CD4-positive, alpha-beta T cell treated with Interleukin-21 for 1 hour (primary cell): Measurements from ENCODE around the gene CDT1.
"Not testable (repeated sequence)": the region's sequence is repeated elsewhere in the genome, so short reads cannot be mapped to it uniquely, and the experiment has no call there.

ENCODE experiments used
- DNase-seq: peaks from one replicate; pipeline ENCODE4 v3.0.0-alpha.2; 2020

CDT1 gene

GRCh38 chr16:88769617-88770460 lies 33.8 kb upstream of the CDT1 start:
- no peak for DNase-seq

- peak; percentile 28 for DNase-seq
These were observed 32.9 kb upstream of the CDT1 start for GRCh38 chr16:88770461-88771293.

GRCh38 chr16:88771294-88771772 lies 32.3 kb upstream of the CDT1 start:
- no peak for DNase-seq

- not testable (repeated sequence) for DNase-seq
These were observed 31.8 kb upstream of the CDT1 start for GRCh38 chr16:88771781-88772180.

- DNase-seq, result no peak
These were observed 30.4 kb upstream of the CDT1 start for GRCh38 chr16:88772871-88773811.

GRCh38 chr16:88773812-88774291 lies 29.7 kb upstream of the CDT1 start:
- no peak for DNase-seq

- DNase-seq, result no peak
These were observed 28.8 kb upstream of the CDT1 start for GRCh38 chr16:88774544-88775393.

GRCh38 chr16:88775825-88776224 lies 27.8 kb upstream of the CDT1 start:
- no peak for DNase-seq

GRCh38 chr16:88777471-88778270 lies 25.9 kb upstream of the CDT1 start:
- DNase-seq, result no peak

GRCh38 chr16:88778271-88778525 lies 25.4 kb upstream of the CDT1 start:
- no peak for DNase-seq

- no peak for DNase-seq
These were observed 25.0 kb upstream of the CDT1 start for GRCh38 chr16:88778541-88779065.

- no peak for DNase-seq
These were observed 24.0 kb upstream of the CDT1 start for GRCh38 chr16:88779406-88780141.

- no peak for DNase-seq
These were observed 23.2 kb upstream of the CDT1 start for GRCh38 chr16:88780142-88781062.

- peak; percentile 75 for DNase-seq
These were observed 22.2 kb upstream of the CDT1 start for GRCh38 chr16:88781140-88782077.

- DNase-seq, result no peak
These were observed 20.9 kb upstream of the CDT1 start for GRCh38 chr16:88782454-88783390.

GRCh38 chr16:88783391-88784073 lies 20.1 kb upstream of the CDT1 start:
- peak; percentile 31 for DNase-seq
